Breast epithelium (tissue), 3 donors: Measurements from ENCODE around the gene BMP7.

ENCODE experiments used
- CTCF ChIP-seq, 3 donors: fragments of 450-650 bp; IDR thresholded peaks; one replicate each; pipeline ENCODE4 v1.5.1; 2016 to 2017; ENCODE audit warnings: antibody characterized with exemption in 3 of 3, mild to moderate bottlenecking in 3 of 3, moderate library complexity in 3 of 3
- POLR2AphosphoS5 ChIP-seq, 3 donors: sonication (generic); formaldehyde crosslinking; IDR thresholded peaks; one replicate each; pipeline ENCODE4 v1.6.1; 2017; ENCODE audit warnings: antibody characterized with exemption in 3 of 3

- TF ChIP-seq CTCF (IDR thresholded peaks at IDR 0.05) (no peak), POLR2AphosphoS5 (IDR thresholded peaks at IDR 0.05) (no peak)
These were observed 40.6 kb downstream of the BMP7 start for GRCh38 chr20:57225830-57226229.
